SH-SY5Y (cell line): ENCODE data around the gene VDAC2.
A peak's percentile ranks its signal among the peaks of the same experiment; 100 is the strongest.

Source experiments
- GATA2 ChIP-seq: IDR thresholded peaks from 2 replicates; pipeline ENCODE4 v1.6.1; 2011; ENCODE audit warnings: mild to moderate bottlenecking, low read depth, low read length
- GATA3 ChIP-seq: IDR thresholded peaks from 2 replicates; pipeline ENCODE4 v1.6.1; 2011; ENCODE audit warnings: low read depth, mild to moderate bottlenecking, low read length, moderate library complexity

Gene VDAC2

DNA sequence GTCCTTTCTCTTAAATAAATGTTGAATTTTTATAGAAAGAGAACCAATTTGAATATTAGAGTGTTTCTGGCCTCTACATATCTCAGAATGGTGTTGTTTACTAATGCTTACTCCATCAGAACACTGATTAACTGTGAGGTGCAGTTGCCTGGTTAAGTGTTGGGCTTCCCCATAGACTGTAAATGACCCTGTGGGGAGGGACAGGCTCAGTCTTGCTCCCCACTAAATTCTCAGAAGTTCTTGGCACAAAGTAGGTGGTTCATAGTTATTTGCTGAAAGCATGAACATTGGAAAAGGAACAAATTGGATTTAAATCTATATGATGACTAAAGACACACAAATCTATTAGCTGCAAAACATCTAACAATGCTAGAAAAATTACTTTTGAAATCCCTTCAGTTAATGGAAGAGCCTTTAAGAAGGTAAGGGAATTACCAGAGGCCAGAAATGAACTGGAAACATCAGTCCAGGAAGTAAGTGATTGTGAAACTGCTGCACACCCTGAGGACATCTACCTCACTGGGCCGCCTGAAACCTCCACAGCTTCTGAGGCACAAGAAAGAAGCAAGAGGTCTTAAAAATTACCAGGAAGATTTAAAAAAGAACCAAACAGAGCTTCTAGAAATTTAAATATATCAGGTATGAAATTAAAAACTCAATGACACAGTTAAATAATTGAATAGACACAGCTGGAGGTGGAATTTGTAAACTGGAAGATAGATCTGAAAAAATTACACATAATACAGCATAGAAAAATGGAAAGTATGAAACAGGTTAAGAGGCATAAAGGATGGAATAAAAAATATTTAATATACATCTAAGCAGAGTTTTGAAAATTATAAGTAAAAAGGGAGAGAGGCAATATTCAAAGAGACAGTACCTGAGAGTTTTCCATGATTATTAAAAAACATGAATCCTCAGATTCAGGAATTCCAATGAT, 43.0 kb downstream of the VDAC2 start:
- TF ChIP-seq GATA3, result no peak
- no peak for TF ChIP-seq GATA2

DNA sequence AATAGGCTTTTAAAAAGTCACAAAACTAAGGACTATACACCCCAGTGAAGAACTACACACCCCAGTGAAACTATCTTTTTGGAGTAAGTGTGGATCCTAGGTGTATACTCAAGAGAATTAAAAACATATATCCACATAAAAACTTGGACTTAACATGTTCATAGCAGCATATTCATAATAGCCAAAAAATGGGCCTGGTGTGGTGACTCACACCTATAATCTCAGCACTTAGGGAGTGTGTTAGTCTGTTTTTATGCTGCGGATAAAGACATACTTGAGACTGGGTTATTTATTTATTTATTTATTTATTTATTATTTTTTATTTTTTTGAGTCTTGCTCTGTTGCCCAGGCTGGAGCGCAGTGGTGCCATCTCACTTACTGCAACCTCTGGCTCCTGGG, 44.1 kb downstream of the VDAC2 start:
- TF ChIP-seq GATA3 (no peak), GATA2 (no peak)

DNA sequence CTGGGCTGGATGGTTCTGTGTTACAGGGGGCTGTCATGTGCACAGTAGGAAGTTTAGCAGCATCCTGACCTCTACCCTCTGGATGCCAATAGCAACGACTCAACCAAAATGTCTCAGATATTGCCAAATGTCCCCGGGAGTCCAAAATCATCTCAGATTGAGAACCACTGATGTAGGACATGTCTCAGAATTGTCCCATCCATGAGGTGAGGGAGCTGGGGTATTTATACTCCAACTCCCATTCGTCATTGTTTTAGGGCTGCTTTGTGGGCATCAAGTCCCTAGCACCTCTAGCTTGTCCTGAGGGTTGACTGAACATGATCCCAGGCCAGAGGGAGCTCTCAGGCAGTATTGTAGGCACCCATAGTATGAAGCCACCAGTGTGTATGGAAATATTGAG, 50.4 kb downstream of the VDAC2 start:
- TF ChIP-seq GATA3 (no peak), GATA2 (no peak)

DNA sequence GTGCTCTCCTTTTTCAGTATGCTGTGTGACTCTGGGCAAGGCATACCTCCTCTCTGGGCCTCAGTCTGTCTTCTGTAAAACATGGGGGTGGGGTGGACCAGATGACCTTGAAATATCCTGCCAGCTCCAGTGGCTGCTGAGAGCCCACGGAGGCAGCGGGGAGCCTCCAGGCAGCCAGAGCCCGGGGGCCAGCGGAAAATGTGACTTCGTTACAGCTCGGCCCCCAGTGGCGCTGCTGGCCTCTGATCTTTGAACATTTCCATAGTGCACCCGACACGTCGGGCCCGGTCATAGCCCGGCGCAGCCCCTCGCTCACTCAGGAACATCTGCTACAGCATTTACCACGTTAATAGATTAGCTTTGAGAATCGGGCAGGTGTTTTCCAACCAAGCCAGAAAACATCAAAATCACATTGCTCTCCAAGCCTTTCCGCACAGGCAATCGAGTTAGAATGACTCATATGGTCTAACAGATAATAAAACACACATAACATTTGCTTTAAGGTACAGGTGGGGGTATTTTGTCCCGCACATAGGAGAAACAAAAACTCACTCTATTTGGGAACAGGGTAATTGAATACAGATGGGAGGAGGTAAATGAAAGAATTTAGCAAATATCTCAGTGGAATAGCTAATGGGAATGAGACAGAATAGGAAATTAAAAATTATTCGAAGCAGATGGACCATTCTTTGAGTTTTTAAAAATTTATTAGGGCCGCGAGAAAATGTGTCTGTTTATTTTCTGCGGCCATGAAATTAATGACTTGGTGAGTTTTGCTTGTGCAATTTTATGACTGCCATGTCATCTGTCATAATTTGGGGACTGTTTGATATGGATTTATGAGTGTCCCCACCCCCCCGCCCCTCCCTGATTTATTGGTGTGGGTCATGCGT, 51.5 kb downstream of the VDAC2 start:
- peak; percentile 17; the same call in 1 of the 2 replicates for TF ChIP-seq GATA2
- no peak for TF ChIP-seq GATA3

DNA sequence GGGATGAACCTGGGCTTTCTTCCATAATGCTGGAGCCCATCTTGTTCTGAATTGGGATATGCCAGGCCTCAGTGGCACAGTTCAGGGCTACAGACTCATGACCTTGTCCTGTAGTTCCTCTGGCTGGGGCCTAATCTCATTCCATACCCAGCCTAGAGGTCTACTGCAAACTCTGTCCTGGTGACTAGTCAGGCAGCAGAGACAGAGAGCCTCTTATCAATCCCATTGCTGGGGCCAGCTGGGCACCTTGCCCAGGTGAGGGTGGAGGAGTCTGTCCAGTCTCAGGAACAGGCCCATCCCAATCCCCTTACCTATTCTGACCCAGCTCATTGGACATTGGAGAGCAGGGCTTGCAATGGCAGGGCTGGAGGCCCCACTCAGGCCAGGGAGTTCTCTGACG, 53.2 kb downstream of the VDAC2 start:
- no peak for TF ChIP-seq GATA3
- TF ChIP-seq GATA2, result no peak

DNA sequence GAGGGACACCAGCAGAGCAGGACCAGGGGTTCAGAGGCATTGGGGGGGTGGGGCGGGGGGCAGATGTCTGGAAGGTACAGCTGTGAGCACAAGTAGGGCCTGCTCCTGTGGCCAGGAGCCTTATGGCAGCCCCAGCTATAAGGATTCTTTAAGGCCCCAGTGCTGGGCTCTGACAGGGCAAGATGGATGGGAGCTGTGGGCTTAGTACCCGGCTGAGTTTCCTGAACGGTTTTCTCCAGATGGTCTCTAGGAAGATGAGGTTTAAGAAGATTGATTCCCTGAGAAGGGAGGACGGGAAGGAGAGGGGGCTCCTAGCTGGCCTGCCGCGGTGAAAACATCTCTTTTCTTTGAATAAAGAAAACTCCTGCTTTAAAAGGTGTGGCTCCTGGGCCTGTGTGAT, 55.3 kb downstream of the VDAC2 start:
- TF ChIP-seq GATA2 (no peak), GATA3 (no peak)

DNA sequence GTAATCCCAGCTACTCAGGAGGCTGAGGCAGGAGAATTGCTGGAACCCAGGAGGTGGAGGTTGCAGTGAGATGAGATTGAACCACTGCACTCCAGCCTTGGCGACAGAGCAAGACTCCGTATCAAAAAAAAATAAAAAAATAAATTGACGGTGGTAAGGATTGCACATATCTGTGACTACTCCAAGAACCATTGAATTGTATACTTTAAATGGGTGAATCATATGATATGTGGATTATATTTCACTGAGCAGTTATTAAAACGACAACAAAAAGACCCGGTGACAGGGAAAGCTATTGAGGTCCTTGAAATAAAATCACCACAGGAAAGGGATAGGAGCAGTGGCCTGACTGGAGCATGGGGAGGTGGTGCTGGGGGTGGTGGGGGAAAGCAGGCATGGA, 56.3 kb downstream of the VDAC2 start:
- TF ChIP-seq GATA2 (no peak), GATA3 (no peak)

DNA sequence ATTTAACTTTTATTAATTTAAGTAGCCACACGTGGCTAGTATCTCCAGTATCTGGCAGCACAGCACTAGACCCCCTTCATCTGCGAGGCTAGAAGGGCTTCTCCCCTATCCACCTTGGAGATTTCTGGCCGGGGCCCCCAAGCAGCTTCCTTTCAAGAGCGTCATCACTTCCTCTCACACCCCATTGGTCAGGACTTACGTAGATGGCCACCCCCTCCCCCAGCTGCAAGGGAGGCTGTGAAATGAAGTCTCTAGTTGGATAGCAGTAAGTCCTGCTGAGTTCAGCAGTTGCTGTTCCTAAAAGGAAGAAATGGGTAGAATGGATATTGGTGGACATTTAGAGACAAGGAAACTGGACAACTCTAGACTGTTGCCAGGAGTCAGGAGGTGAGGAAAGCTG, 59.0 kb downstream of the VDAC2 start:
- no peak for TF ChIP-seq GATA2
- TF ChIP-seq GATA3, result no peak

DNA sequence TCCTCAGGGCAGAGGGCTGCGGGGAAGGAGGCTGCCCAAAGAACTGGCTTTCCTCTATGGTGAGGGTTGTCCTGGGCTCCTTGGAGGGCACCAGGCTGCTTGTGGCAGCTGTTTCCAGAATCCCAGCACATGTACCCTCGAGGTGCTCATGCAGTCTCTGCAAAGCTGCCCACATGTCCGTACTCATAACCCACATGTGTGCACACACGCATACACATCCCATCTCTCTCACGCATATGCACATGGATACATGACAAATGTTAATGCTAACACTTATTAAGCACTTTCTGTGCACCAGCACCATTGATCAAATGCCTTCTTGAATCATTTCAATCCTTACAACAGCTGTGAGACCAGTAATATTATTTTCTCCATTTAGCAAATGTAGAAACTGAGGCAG, 61.5 kb downstream of the VDAC2 start:
- no peak for TF ChIP-seq GATA2
- TF ChIP-seq GATA3, result no peak

DNA sequence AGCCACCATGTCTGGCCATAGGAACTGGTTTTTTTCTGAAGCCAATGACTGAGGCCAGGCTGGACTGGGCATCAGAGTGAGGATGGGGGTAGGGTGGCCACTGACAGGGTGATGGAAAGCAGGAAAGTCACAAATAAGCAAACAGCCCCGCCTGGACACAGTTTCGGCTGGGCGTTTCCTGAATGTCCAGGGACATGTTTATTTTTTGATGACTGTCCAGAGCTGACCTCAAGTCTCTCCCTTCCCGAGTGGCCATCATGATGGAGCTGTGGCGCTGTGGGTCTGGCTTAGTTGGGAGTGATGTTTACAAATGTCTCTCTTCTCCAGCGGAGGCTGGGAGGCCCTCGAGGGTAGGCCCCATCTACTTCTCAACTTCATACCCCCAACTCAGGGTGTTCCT, 62.3 kb downstream of the VDAC2 start:
- TF ChIP-seq GATA2 (no peak), GATA3 (no peak)

DNA sequence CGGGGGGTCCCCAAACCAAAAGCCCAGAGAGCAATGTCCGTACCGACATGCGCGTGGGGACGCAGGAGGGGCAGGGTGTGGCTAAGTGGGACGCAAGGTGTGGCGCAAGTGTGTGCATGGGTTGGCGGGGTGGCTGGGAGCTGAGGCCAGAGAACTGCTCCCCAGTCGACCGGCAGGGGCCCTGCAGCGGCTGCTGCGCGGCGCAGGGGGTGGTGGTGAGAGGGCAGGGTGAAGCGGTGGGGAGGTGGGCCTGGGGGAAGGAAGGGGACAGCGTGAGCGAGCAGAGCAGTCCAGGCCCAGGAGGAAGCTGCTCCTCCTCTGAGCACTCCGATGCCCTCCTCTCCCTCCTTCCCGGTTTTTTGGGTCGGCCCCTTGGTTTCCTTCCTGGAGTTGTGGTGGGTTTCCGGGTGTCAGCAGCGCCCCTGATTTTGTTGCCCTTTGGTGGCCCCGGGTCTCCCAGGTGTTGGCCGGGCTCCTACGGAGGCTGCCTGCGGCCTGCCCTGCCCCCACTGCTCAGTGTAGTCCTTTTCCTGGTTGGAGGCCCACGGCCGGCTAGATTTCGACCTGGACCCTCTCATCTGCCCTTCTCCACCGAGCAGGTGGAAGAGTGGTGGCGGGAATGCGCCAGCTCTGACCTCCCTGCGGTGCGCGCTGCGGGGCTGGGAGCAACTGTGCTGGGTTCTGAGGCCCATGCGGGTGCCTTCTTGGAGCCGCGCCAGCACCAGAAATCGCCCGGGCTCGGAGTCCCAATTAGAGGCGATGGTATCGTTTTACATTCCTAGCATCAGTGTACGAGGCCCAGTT, 65.7 kb downstream of the VDAC2 start:
- TF ChIP-seq GATA2, result no peak
- no peak for TF ChIP-seq GATA3

DNA sequence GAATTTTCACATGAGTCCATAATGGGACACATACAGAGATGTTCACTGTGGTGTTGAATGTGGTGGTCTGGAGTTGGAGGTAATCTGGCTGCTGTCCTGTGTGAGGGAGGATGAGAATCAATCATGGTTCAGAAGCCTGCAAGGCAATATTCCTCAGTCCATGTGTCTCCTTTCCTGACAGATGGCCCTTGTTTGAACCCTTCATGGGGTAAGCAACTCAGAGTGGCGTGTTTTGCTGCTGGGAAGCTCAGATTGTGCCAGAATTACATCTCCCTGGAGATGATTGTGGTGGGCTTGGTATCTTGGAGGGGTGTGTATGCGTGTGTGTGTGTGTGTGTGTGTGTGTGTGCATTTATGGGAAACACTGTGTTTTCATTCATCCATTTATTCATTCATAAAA, 69.6 kb downstream of the VDAC2 start:
- TF ChIP-seq GATA3 (no peak), GATA2 (no peak)
